Testis (tissue), 3 donors: ENCODE measurements around the gene TBXAS1. TPM values are rescaled to one million over a fixed set of nuclear protein-coding genes. Genes with fewer than 3 reads are reported as not detected.

ENCODE experiments used
- DNase-seq: peaks from one replicate; pipeline ENCODE4 v3.0.0-alpha.2; 2019
- H3K27ac ChIP-seq, 2 donors: fragments of 200-600 bp; sonication (generic); one replicate each; pipeline ENCODE4 v1.5.1; 2019
- H3K27me3 ChIP-seq: fragments of 200-600 bp; sonication (generic); one replicate; pipeline ENCODE4 v1.5.1; 2019
- H3K36me3 ChIP-seq: fragments of 200-600 bp; sonication (generic); one replicate; pipeline ENCODE4 v1.5.1; 2017; ENCODE audit warnings: low read depth; ENCODE audit errors: missing control alignments
- H3K4me1 ChIP-seq: fragments of 200-600 bp; sonication (generic); one replicate; pipeline ENCODE4 v1.5.1; 2019
- H3K4me3 ChIP-seq, 2 donors: fragments of 200-600 bp; sonication (generic); one replicate each; pipeline ENCODE4 v1.5.1; 2017 to 2019
- H3K9me3 ChIP-seq: fragments of 200-600 bp; sonication (generic); one replicate; pipeline ENCODE4 v1.5.1; 2017
- POLR2A ChIP-seq: fragments of 450-650 bp; IDR thresholded peaks from one replicate; pipeline ENCODE4 v1.6.1; 2017; ENCODE audit warnings: antibody characterized with exemption, mild to moderate bottlenecking, moderate library complexity
- WGBS, 2 donors: methylation state at CpG; one replicate each; pipeline ENCODE4 v1.1.5; 2018; 5-methylcytosine and 5-hydroxymethylcytosine counted together
- intact Hi-C: fragments of 100-400 bp; cut with DNase I; formaldehyde crosslinking; loops from one replicate; pipeline ENCODE4 v1.15.1; 2023; ENCODE audit warnings: low total_unique reads
- polyA plus RNA-seq: library from polyadenylated mRNA; stranded (reverse); fragments of 350-450 nt; fragmentation: Illumina TruSeq; extraction: RNeasy Lipid Tissue Mini Kit (QIAGEN cat#74804); gene quantifications from one replicate; pipeline ENCODE4 v1.2.3, GENCODE V29; 2014; ENCODE audit warnings: low read depth, low replicate concordance; ENCODE audit not compliant: insufficient read depth
- total RNA-seq, 2 donors: library from RNA; depleted of rRNA; stranded (reverse); fragments of >200 nt; gene quantifications; one replicate each; pipeline ENCODE4 v1.2.3, GENCODE V29; 2016
- TF ChIP-seq, protein P1 (sequence below), 3 experiments: fragments of 450-650 bp in 2 of 3; fragments of 200-600 bp in 1 of 3; sonication (generic) in 1 of 3; IDR thresholded peaks; one replicate each; pipeline ENCODE4 v1.5.1; 2016 to 2019; ENCODE audit warnings: antibody characterized with exemption in 3 of 3, mild to moderate bottlenecking in 2 of 3, moderate library complexity in 1 of 3

TBXAS1 gene
- total and polyA plus RNA-seq, 3 donors from 2014 or later, result 4.9 to 5.7 (median 5.2) TPM

DNA sequence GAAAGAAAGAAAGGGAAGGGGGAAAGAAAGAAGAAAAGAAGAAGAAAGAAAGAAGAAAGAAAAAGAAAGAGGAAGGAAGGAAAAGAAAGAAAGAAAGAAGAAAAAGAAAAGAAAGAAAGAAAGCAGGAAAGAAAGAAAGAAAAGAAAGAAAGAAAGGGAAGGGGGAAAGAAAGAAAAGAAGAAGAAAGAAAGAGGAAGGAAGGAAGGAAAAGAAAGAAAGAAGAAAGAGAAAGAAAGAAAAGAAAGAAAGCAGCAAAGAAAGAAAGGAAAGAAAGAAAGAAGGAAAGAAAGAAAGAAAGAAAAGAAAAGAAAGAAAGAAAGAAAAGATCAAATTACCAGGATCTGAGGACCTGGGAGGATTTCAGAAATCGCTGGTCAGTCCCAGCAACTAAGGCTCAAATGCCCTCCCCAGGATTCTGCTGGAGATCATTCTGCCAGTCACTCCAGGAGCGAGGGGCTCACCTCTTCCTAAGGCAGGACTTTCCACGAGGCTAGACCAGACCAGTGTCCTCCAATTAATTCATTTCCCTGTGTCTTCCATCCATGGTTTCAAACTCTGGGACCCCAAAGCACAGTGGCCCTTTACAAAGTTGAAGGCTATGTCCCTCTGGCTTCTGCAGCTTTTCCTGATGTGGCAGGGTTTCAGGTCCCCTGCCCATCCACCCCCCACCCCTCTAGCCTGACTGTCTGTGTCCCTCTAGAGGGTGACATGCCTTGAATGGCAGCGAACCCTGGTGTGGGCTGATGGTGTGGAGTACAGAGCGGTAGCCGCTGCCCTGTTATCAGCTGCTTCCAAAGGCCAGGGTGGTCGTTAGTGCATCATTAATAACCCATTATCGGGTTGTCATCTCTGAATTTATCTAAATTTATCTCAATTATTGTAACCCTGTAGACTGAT is 155.8 kb downstream of the TBXAS1 start:
- 81 to 82% methylated on average over 8 of the region's 8 CpGs for WGBS, 2 donors
- Histone ChIP-seq H3K9me3 (no peaks in the 10 kb centered on the region), H3K27me3 (no peaks in the 10 kb centered on the region), H3K4me3 (no peak overlapping the region), H3K36me3 (no peaks in the 10 kb centered on the region), H3K27ac (no peak overlapping the region), H3K4me1 (no peaks in the 10 kb centered on the region)
- no peak for DNase-seq
- no peak for TF ChIP-seq POLR2A
- TF ChIP-seq, protein P1, sequence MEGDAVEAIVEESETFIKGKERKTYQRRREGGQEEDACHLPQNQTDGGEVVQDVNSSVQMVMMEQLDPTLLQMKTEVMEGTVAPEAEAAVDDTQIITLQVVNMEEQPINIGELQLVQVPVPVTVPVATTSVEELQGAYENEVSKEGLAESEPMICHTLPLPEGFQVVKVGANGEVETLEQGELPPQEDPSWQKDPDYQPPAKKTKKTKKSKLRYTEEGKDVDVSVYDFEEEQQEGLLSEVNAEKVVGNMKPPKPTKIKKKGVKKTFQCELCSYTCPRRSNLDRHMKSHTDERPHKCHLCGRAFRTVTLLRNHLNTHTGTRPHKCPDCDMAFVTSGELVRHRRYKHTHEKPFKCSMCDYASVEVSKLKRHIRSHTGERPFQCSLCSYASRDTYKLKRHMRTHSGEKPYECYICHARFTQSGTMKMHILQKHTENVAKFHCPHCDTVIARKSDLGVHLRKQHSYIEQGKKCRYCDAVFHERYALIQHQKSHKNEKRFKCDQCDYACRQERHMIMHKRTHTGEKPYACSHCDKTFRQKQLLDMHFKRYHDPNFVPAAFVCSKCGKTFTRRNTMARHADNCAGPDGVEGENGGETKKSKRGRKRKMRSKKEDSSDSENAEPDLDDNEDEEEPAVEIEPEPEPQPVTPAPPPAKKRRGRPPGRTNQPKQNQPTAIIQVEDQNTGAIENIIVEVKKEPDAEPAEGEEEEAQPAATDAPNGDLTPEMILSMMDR (IDR thresholded peaks at IDR 0.05), result no peak
- intact Hi-C loops, result no loop called here

DNA sequence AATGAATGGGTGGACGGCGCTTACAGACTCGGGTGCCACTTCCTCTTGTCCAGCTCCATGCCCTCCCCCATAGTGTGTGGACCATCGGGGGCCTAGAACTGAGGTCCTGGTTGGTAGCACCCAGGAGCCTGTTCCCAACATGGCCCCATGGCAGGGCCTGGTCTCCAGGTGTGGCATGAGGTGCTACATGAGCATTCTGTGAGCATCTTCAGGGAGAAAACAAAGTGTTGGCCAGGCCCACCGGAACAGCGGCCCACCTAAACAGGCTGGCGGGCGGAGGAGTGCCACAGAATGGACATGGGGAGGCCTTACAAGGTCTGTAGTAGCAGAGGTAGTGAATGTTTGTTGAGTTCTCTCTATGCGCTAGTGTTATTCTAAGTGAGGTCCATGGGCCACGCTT is 156.7 kb downstream of the TBXAS1 start:
- intact Hi-C loops, result no loop called here
- 90 to 91% methylated on average over 10 of the region's 10 CpGs for WGBS, 2 donors
- H3K27me3 ChIP-seq, result no peaks in the 10 kb centered on the region

DNA sequence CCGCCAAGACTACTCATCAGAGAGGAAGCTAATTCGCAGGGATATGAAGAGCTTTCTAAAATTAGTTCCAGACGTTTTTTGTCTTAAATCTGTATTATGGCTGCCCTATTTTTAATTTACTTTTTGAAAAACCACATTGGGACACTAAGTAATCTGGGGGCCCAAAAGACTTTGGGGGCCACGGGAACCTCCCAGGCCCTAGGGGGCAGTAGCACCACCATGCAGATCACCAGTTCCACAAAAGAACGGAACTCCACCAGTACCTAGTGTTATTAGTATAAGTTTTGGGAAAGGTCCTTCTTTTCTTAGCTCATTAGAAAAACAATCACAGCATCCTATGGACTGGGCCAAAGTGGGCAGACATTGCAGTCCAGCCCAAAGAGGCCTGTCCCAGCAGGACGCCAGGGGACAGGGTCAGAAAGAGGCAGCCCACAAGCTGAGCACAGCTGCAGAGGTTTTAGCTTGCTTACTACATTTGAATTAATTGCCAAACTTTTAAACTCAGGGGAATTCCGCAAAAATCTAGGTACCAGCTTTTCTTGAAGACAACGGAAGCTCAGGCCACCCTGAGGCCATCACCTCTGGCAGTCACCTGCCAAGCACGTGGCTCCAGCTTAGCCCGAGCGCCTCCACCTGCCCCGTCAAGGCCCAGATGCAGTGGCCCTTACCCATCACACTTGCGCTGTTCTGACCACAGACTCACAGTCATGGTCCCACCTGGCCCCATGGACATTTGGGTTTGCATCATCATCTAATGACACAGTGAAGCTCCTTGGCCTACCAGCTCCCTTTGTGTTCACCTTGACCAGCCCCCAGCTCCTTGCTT is 158.8 kb downstream of the TBXAS1 start:
- Histone ChIP-seq H3K4me1 (no peaks in the 10 kb centered on the region), H3K4me3 (no peak overlapping the region), H3K27ac (no peak overlapping the region), H3K9me3 (no peaks in the 10 kb centered on the region), H3K27me3 (no peaks in the 10 kb centered on the region), H3K36me3 (no peaks in the 10 kb centered on the region)
- TF ChIP-seq, protein P1 (IDR thresholded peaks at IDR 0.05), result no peak
- no peak for TF ChIP-seq POLR2A
- DNase-seq, result no peak
- intact Hi-C loops, result no loop called here
- 87 to 88% methylated on average over 13 of the region's 13 CpGs for WGBS, 2 donors

More for the DNA sequence above, 156.7 kb downstream of the TBXAS1 start:
- Histone ChIP-seq H3K4me3 (no peak overlapping the region), H3K4me1 (no peaks in the 10 kb centered on the region), H3K27ac (no peak overlapping the region), H3K9me3 (no peaks in the 10 kb centered on the region), H3K36me3 (no peaks in the 10 kb centered on the region)
- TF ChIP-seq POLR2A, result no peak
- TF ChIP-seq, protein P1 (IDR thresholded peaks at IDR 0.05), result no peak
- DNase-seq, result no peak

DNA sequence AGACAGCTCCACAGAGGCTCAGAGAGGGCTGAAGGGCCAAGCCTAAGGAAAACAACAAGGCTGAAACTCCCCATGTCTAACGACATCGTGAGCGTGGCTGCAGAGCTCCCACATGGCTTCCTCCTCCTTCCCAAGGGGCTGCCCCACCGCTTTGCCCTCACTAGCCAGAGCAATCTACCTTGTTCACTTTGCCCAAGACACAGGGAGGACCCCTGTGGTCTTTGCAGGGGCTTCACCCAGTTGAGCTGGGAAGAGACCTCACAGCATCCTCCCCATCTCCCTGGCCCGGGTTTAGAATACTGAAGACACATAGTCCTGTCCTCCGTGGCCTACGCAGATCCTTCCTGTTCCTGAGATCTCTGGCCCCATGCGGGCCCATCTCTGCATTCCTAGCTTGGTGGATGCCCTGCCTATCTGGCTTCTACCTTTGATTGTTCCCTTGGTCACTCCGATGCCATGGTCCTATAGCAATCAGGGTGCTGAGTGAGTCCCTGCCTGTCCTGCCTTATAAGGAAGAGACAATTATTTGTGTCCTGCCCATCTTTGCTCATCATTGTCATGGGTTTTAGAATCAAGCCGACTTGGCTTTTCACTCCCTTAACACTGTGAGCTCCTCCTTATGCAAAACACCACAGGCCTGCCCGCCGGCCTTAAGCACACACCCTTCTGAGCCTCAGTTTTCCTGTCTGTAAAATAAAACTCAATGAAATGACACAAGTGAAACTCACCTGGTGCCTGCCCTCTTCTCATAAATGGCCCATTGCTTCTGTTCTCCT is 160.5 kb downstream of the TBXAS1 start:
- H3K27me3 ChIP-seq, result no peaks in the 10 kb centered on the region
- TF ChIP-seq, protein P1 (IDR thresholded peaks at IDR 0.05), result no peak
- no peak for TF ChIP-seq POLR2A
- intact Hi-C loops, result no loop called here

More for the DNA sequence above, 160.5 kb downstream of the TBXAS1 start:
- no peaks in the 10 kb centered on the region for H3K9me3 ChIP-seq
- H3K36me3 ChIP-seq, result no peaks in the 10 kb centered on the region
- DNase-seq, result no peak
- no peak overlapping the region for H3K27ac ChIP-seq
- H3K4me1 ChIP-seq, result no peaks in the 10 kb centered on the region
- no peak overlapping the region for H3K4me3 ChIP-seq
- 87 to 89% methylated on average over 12 of the region's 12 CpGs for WGBS, 2 donors
